Myocyte (in vitro differentiated cells): Measurements from ENCODE around the gene CACNA2D3. TPM values are rescaled to one million over a fixed set of nuclear protein-coding genes. Genes with fewer than 3 reads are reported as not detected.

Experiments used
- DNase-seq: peaks from one replicate; pipeline ENCODE4 v3.0.0-alpha.2; 2012; ENCODE audit warnings: low read depth
- total RNA-seq: library from RNA; depleted of rRNA; stranded (reverse); fragments of >200 nt; gene quantifications from 2 replicates; pipeline ENCODE4 v1.2.3, GENCODE V29; 2014

Gene CACNA2D3
- total RNA-seq, 1 donor from 2014 or later, result 0.11 TPM

GRCh38 chr3:54719914-54720313 is 597.6 kb downstream of the CACNA2D3 start:
- DNase-seq, result no peak

GRCh38 chr3:54720604-54721003 is 598.3 kb downstream of the CACNA2D3 start:
- no peak for DNase-seq

- DNase-seq, result no peak
Measured at GRCh38 chr3:54731732-54732445, 609.5 kb downstream of the CACNA2D3 start.

GRCh38 chr3:54733106-54734006 is 611.0 kb downstream of the CACNA2D3 start:
- DNase-seq, result no peak

- DNase-seq, result no peak
Measured at GRCh38 chr3:54736459-54736858, 614.1 kb downstream of the CACNA2D3 start.

- no peak for DNase-seq
Measured at GRCh38 chr3:54743755-54744154, 621.4 kb downstream of the CACNA2D3 start.

- DNase-seq, result no peak
Measured at GRCh38 chr3:54744291-54744690, 621.9 kb downstream of the CACNA2D3 start.

GRCh38 chr3:54745843-54746242 is 623.5 kb downstream of the CACNA2D3 start:
- no peak for DNase-seq

- DNase-seq, result no peak
Measured at GRCh38 chr3:54746722-54747121, 624.4 kb downstream of the CACNA2D3 start.

GRCh38 chr3:54755756-54756155 is 633.4 kb downstream of the CACNA2D3 start:
- no peak for DNase-seq

GRCh38 chr3:54756330-54756731 is 634.0 kb downstream of the CACNA2D3 start:
- no peak for DNase-seq

GRCh38 chr3:54758461-54758860 is 636.1 kb downstream of the CACNA2D3 start:
- DNase-seq, result no peak

- no peak for DNase-seq
Measured at GRCh38 chr3:54759166-54759565, 636.8 kb downstream of the CACNA2D3 start.

- DNase-seq, result no peak
Measured at GRCh38 chr3:54760201-54760600, 637.8 kb downstream of the CACNA2D3 start.

GRCh38 chr3:54761637-54762036 is 639.3 kb downstream of the CACNA2D3 start:
- no peak for DNase-seq

GRCh38 chr3:54764911-54765310 is 642.6 kb downstream of the CACNA2D3 start:
- no peak for DNase-seq

- no peak for DNase-seq
Measured at GRCh38 chr3:54771050-54771449, 648.7 kb downstream of the CACNA2D3 start.

- DNase-seq, result no peak
Measured at GRCh38 chr3:54772051-54772450, 649.7 kb downstream of the CACNA2D3 start.

- no peak for DNase-seq
Measured at GRCh38 chr3:54772746-54773145, 650.4 kb downstream of the CACNA2D3 start.

GRCh38 chr3:54773271-54773670 is 650.9 kb downstream of the CACNA2D3 start:
- DNase-seq, result no peak

- DNase-seq, result no peak
Measured at GRCh38 chr3:54776601-54777000, 654.2 kb downstream of the CACNA2D3 start.

- DNase-seq, result no peak
Measured at GRCh38 chr3:54777141-54777540, 654.8 kb downstream of the CACNA2D3 start.
